Stimulated activated CD8-positive, alpha-beta memory T cell treated with anti-CD3 and anti-CD28 coated beads, Interleukin-12 subunit alpha, Interleukin-12 subunit beta, amount 100 ng/mL, for 1 hour (primary cell): Measurements from ENCODE around the gene SPATA16.
"Not testable (repeated sequence)": the region's sequence is repeated elsewhere in the genome, so short reads cannot be mapped to it uniquely, and the experiment has no call there.

Source experiments
- DNase-seq: peaks from one replicate; pipeline ENCODE4 v3.0.0-alpha.2; 2020; ENCODE audit warnings: low read depth

The SPATA16 gene

DNA sequence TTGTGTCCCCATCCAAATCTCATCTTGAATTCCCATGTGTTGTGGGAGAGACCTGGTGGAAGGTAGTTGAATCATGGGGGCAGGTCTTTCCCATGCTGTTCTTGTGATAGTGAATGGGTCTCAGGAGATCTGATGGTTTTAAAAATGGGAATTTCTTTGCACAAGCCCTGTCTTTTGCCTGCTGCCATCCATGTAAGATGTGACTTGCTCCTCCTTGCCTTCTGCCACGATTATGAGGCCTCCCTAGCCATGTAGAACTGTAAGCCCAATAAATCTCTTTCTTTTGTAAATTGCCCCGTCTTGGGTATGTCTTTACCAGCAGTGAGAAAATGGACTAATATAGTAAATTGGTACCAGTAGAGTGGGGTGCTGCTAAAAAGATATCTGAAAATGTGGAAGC is 261.7 kb downstream of the SPATA16 start:
- DNase-seq: not testable (repeated sequence)

DNA sequence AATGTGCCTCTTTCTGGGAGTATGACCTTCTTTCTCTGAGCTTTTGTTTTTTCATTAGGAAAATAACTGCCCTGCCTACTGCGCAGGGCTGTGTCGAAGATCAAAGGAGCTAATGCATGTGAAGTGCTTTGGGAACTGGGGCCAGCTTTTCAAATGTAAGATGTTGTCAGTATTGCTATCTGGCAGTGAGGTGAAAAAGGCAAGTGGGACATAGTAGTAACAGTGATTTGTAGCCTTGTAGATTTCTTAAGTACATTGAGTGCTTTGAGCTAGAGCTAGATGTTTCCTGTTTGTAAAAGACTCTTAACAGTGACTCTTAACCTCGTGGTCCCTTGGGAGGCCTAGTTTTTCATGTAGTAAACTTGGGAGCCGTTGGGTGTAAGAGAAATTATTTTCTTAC is 264.0 kb downstream of the SPATA16 start:
- no peak for DNase-seq

DNA sequence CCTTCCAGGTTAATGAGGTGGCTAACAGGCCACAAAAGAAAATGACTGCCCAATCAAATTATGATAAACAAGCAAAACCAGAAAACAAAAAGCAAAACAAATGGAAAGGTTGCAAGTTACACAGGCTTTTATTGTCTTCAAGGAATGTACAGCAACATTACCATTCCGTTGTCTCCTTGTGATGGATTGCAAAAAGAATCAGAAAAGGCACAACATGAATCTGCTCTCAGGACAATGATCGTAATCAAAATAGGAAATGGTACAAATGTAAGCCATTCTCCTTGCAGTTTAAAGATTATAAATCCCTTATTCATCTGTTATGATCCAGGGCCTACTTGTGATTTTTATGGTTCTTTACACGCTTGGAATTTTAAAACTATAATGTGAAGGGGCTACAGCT is 264.7 kb downstream of the SPATA16 start:
- no peak for DNase-seq

DNA sequence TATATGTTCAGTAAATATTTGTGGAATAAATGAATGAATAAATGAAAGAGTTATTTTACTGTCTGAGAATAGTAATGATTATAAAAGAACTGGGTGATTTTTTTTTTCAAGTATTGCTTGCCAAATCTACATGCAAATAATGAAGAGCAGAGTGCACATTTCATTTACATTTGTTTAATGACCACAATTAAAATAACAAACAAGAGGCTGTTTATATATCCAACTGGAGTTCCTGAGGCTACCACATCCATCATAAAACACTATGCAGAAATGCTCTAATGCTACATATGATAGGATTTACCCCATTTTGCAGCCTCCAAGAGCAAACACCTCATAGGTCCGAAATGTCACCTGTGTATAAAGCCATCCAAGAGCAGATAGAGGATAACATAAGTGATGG is 266.0 kb downstream of the SPATA16 start:
- DNase-seq: no peak

DNA sequence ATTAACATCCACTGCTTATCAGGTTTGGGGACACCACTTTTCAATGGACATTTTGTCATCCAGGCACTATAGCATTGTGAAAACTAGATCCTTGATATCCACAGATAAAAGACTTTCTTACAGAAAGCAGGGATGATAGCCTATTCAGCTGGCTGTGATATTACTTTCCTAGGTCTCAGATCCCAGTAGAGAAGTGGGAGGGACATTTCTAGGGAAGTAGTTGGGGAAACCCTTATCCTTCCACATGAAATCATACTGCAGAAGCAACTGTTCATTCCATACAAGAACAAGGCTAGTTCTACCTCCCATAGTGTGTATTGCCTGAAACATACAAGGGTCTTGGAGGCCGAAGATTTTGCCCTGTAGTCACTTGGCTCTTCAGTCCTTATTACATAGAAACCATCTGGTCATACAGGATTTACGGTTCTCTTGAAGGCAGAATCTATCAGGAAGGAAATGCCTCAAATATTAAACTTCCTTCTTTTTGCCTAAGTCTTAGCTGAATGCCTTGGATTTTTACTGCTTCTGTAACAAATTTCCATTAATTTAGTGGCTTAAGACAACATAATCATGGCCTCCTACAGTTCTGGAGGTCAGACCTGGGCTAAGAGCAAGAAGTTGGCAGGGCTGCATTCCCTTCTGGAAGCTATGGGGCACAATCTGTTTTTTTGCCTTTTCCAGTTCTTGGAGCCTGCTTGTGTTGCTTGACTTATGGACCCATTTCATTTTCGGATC is 271.1 kb downstream of the SPATA16 start:
- DNase-seq: no peak

DNA sequence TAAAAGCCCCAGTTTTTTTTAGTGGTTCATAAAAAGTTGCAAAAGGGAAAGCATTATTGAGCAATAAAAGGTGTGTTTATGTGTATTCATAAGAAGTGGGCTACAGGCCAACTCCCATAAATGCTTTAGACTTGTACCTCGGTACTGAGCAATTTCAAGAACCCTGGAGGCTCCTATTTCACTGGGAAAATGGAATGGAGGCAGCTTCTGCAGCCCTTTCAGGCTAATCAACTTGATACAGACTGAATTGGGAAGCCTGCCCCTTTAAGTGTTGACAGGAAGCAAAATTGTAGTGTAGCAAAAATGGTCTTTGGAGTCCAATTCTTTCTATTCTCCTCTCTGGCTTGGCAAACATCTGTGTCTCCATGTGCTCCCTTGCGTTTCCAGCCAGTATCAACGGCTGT is 271.7 kb downstream of the SPATA16 start:
- no peak for DNase-seq

DNA sequence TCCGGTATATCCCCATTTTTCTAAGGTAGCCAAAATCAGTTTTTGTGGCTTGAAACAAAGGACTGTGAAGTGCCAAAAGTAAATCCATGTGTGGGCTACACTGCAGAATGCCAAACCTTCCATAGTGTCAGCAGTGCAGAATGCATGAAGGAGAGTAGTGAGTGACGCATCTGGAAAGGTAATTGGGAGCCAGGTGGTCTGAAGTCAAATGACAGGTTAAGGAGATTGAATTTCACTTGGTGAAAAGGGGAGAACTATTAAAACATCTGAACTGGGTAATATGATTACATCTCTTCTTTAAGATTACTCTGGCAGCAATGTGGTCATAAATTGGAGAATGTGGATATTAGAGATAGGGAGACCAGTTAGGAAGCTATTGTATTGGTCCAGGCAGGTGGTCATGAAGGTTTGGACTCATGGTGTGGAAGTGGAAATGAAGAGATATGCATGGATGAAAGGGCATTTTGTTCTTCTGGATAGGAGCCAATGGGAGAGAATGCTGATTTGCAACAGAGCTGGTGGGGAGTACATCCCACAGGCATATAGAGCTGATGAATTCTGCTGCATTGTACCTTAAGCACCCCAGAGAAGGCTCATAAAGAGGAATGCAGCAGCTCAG is 272.3 kb downstream of the SPATA16 start:
- DNase-seq: no peak

DNA sequence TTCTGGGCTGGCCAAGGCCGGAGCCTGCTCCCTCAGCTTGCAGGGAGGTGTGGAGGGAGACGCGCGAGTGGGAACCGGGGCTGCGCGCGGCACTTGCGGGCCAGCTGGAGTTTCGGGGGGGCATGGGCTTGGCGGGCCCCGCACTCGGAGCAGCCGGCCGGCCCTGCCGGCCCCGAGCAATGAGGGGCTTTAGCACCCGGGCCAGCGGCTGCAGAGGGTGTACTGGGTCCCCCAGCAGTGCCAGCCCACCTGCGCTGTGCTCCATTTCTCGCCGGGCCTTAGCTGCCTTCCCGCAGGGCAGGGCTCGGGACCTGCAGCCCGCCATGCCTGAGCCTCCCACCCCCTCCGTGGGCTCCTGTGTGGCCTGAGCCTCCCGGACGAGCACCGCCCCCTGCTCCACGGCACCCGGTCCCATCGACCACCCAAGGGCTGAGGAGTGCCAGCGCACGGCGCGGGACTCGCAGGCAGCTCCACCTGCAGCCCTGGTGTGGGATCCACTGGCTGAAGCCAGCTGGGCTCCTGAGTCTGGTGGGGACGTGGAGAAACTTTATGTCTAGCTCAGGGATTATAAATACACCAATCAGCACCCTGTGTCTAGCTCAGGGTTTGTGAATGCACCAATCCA is 274.2 kb downstream of the SPATA16 start:
- not testable (repeated sequence) for DNase-seq

DNA sequence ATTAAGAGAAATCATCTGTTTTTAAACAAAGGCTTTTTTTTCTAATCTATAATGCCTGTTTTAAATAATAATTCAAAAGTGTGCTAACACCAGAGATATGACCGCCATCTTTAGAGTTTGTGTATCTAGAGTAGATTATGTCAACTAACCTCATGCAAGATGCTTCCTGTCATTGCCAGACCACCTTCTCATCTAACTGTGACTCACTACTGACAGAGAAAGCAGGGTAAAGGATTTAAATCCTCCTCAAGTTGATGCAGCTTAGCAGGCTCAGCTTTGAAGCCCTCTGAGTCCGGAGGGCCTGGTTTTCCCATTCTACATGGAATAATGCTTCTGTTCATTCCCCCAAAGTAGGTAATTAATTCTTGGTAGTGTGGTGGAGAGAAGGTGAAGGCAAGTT is 282.0 kb downstream of the SPATA16 start:
- no peak for DNase-seq

DNA sequence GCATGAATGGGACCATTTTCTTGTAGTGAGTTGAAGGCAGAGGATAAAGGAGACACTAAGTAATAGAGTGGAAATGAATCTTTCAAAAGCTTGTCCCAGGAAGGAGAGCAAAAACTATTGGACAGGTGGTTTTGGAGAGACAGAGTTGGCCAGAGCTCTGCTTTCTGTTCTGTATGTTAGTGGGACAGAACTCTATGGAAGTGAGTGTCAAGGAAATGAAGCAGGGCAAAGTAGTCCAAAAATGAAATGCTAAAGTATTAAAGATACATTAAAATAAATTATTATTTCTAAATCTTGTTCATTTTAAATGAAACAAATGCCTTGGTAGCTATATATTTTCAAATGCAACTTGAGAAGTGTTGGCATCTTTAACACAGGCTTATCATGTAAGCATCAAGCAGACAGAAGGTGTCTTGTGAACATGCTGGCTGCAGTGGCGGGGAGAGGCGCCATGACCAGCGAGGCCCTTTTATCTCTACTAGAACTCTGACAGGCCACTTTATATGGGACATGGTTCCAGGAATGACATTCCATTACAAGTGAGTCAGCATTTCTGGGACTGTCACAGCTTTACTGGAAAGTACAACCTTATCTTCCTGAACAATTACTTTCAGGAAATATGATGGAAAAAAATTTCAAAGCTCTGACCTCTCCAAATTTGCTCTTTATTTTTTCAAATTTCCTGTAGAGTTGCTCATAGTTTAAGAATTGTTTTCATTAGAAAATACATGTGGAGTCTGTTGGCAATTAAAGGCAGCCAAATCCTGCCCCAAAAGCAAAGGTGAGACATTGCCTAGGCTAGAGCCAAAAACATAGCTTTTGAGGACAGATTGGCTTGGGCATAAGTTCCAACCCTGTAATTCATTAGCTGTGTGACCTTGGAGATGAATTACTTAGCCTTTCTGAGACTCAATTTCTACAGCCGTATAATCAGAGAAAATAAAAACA is 284.0 kb downstream of the SPATA16 start:
- DNase-seq: no peak

DNA sequence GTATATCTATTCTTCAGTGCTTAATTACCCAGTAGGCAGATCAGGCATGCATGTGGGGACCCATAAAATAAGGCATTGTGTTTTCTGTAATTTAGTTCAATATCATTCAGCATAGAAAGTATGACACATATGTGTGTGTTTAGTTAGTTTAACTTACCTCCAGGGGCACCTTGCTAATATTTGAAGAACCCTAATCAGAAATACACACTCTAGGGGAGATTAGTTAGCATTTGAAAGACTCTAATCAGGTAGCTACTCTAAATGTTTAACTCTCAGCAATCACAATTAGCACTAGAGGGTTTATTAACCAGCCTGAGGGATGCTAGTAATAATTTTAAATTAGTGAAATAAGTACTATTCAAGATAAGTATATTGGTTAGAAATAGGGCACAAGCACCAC is 286.0 kb downstream of the SPATA16 start:
- no peak for DNase-seq

DNA sequence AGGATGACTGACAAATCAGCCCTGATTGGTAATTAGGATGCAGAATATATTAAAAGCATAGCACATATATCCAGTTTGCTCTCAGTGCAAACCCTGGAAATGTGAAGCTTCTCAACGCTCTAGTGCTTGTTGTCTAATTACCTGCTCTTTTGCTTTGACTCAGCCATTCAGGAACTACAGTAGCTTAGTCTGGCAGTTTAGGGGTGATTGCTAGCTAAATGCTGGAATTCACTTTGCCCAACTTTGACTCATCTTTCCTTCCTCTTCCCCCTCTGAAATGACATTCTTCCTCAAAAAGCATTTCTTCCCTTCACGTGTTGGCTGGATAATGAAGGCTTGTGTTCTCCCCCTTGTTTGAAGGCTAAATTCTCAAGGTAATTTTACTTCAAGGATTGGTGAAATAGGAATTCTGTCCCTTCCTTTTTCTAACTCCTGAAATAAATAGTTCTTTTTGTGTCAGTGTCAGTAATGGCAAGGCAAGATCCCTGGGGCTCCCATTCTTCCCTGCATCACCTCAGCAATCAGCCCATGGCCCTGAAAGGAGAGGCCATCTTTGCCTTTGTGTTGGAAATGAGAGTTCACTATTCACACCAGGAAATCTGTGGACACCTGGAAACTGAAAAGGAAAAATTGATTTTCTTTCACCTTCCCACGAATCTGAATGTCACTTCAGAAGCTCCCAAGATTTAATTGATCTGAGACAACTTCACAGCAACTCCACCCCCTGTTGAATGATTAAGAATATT is 286.9 kb downstream of the SPATA16 start:
- DNase-seq: no peak

DNA sequence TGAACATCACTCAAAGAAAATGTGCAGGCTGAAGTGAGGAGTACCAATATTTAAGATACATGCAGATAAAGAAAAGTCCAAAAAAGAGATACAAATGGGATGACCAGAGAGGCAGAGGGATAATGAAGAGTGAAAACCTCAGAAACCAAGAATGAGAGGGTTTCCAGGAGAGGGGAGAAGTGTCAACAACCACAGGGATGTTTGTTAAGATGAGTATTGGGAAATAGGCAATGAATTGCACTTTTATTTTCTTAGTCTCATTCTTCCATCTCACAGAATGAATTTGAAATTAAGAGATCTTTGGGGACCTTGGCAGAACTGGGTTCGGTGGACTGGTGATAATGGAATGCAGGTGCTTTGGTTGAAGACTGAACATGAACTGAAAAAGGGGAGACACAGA is 288.0 kb downstream of the SPATA16 start:
- no peak for DNase-seq

DNA sequence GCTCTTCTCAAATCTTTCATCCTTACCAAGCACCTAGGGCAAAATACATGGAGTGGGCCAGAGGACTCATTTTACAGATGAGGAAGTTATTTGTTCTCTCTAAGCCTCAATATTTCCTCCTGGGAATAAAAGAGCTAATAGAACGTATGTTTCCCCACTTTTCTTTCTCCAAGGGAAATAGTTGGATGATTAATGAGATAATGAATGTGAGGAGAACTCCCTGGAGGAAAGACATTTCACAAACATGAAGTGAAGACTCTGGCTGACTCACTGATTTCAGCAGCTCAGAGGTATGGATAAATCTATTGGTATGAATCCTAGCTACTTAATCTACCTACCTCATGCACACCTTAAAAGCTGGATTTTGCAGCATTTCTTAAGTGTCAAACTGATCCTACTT is 292.1 kb downstream of the SPATA16 start:
- DNase-seq: no peak

DNA sequence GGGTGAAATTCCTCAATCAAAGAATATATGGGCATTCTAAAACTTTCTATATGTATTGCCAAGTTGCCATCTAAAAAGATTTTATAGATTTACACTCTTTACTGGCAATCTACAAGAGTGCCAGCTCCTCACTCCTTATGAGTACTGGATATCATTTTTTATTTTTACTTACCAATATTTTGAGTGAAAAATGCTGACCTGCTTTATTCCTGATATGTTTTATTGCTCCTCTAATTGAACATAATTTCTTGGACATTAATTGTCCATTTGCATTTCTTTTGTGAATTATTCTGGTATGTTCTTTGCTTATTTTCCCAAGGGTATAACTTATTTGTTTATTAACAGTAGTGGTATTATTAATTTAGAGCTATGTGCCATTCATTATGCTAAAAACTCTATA is 293.7 kb downstream of the SPATA16 start:
- no peak for DNase-seq

DNA sequence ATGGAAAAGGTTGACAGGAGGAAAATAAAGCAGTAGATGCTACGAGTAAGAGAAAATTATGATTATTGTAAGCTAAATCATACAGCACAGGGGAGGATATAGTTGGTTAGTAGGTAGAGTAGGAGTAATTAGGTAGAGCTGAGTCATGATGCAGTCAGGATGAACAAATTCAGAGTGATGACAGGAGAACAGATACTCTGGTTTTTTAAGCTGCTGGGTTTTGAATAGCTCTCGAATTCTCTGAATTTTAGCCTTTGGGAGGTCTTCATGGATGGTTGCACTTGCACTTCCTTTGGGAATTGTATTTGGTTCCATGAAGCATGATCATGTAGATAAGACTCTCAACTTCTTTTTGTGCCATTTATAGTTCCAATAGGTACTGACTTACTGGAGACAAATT is 294.3 kb downstream of the SPATA16 start:
- no peak for DNase-seq

DNA sequence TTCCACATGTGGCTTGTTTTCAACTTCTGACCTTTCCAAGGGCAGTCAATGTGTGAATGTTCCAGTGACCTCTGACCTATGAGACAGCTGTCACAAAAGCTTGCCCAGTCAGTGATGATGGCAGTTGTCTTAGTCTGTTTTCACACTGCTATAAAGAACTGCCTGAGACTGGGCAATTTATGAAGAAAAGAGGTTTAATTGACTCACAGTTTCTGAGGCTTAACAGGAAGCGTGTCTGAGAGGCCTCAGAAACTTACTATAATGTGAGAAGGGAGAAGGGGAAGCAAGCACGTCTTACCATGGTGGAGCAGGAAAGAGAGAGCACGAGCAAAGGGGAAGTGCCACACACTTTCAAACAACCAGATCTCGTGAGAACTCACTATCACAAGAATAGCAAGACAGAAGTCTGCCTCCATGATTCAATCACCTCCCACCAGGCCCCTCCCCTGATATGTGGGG is 294.9 kb downstream of the SPATA16 start:
- DNase-seq: no peak

DNA sequence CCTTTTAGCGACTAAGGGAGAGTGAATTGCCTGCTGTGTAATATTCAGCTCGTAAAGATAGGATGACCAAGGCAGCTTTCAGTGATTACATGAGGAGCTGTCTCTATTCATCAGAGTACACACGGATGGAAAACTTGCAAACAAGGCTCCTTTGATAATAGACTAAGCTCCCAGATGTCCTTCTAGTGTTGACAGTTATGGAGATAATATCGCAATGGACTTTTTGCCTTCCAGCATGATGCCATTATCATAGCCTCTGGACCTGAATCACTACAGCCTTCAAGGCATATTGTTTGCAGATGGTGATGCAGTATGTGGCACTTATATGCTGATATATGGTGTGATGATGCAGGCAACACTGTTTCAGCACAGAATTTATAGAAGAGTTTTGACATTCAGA is 296.6 kb downstream of the SPATA16 start:
- no peak for DNase-seq

DNA sequence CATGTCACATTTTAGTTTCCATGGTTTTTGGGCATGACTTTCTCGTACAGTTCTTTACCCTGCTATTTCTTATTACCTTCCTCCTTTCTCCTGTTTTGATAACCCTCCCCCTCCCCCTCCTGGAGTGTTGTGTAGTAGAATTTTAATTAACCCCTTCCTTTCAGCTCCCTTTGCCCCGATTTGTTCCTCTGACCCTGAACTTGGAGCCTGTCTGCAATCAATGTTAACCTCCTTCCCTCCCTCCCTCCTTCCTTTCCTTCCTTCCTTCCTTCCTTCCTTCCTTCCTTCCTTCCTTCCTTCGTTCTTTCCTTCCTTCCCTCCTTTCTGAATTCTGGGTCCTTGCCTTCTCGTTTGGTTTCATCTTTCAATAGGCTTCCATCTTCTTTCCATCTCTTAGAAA is 300.1 kb downstream of the SPATA16 start:
- no peak for DNase-seq

DNA sequence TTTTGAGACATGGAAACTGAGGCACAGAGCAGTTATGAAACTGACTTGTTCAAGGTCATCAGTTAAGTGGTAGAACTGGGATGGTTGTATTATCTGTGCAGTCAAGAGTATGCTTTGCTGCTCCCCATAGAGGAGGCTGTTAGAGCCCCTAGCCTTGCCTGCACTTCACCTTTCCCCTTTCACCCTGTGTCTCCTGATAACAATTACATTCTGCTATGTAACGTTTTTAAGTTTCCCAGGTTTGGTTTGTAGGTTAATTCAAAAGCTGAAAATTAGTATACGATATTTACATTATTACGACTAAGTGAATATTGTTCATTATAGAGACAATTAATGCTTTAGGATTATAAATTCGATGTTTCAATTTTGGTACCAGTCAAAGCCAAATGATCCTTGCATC is 300.6 kb downstream of the SPATA16 start:
- no peak for DNase-seq

DNA sequence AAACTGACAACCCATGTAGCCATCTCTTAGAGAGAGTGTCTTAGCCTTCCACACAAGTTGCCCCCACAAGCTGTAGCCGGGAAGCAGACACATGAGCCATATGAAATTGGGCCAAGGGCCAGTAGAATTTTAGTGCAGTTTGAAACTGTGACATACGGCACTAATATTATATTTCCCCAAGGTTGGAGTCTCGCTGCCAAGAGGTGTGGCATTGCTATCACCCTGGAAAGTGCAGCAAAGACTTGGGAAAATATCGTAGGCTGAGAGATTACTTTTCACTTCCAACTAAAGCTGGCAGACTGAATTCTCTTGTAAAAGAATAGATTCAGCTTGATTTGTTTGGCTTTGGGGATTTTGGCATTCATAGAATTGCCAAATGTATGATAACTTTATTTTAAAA is 301.4 kb downstream of the SPATA16 start:
- no peak for DNase-seq
